ENCODE measurements around the gene BRPF1. TPM values are rescaled to one million over a fixed set of nuclear protein-coding genes. Genes with fewer than 3 reads are reported as not detected.

BRPF1 gene
- total and polyA plus RNA-seq, 2 donors from 2014 or later = 6.2 to 22.4 TPM

DNA sequence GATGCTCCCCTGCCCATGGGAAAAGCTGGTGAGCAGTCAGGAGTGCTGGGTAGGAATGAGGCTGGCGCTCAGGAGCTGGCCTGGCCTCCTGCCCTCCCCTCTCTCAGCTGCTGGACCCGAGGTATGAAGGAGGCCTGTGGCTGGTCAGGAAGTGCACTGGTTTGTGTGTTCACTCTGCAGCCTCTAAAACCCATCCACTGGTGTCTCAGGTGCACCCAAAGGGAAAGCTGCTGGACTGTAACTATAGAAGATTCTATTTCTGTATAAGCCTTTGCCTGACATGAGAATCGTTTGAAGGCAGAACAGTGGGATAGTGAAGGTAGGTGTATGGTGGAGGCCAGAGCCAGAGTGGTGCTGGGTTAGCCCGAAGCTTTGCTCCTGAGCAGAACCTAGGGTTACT is 33.6 kb upstream of the BRPF1 start:
- Histone ChIP-seq H3K36me3 (ENCODE audit: control insufficient read depth in 2 of 3, insufficient read depth in 3 of 3, low read length in 3 of 3) (peaks cover 0 to 47% (median 30%) of the 10 kb centered on the region in 3 donors), H3K27me3 (ENCODE audit: control insufficient read depth, insufficient read depth, low read length) (no peaks in the 10 kb centered on the region), H3K9ac (ENCODE audit: low read length in 3 of 3) (no peak overlapping the region), H3K27ac (ENCODE audit: low read depth in 2 of 2, low read length in 2 of 2) (no peak overlapping the region), H3K4me3 (ENCODE audit: low read length in 3 of 3) (no peak overlapping the region), H3K9me3 (ENCODE audit: control insufficient read depth in 2 of 3, insufficient read depth in 1 of 3, low read length in 3 of 3) (no peaks in the 10 kb centered on the region), H3K4me1 (ENCODE audit: control insufficient read depth in 2 of 3, insufficient read depth in 2 of 3, low read depth in 1 of 3, low read length in 3 of 3) (no peaks in the 10 kb centered on the region)
- TF ChIP-seq, protein P1, sequence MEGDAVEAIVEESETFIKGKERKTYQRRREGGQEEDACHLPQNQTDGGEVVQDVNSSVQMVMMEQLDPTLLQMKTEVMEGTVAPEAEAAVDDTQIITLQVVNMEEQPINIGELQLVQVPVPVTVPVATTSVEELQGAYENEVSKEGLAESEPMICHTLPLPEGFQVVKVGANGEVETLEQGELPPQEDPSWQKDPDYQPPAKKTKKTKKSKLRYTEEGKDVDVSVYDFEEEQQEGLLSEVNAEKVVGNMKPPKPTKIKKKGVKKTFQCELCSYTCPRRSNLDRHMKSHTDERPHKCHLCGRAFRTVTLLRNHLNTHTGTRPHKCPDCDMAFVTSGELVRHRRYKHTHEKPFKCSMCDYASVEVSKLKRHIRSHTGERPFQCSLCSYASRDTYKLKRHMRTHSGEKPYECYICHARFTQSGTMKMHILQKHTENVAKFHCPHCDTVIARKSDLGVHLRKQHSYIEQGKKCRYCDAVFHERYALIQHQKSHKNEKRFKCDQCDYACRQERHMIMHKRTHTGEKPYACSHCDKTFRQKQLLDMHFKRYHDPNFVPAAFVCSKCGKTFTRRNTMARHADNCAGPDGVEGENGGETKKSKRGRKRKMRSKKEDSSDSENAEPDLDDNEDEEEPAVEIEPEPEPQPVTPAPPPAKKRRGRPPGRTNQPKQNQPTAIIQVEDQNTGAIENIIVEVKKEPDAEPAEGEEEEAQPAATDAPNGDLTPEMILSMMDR (IDR thresholded peaks at IDR 0.05; ENCODE audit: borderline replicate concordance, extremely low read depth, insufficient read depth) = no peak
- intact Hi-C loops (cut with DNase I) = no loop called here
- DNase-seq = no peak
- FAIRE-seq = no peak

DNA sequence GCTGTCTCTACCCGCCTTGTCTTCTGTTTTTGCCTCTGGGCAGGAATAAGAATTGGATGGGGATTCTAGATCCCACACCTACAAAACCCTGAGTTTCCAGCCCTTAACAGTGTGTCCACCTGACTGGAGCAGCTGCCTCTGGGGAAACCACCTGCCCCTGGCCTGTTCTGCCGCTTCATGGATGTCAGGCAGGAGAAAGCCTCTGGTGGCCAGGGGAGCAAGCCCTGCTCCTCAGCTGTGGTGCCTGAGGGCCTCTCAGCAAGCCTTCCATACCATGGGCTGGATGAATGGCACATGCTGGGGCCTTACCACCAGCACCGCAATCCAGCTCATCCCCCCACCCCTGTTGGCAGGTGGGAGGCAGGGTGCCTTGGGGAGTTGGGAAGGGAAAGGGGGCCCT is 33.2 kb upstream of the BRPF1 start:
- Histone ChIP-seq H3K4me3 (ENCODE audit: low read length in 3 of 3) (no peak overlapping the region), H3K36me3 (ENCODE audit: control insufficient read depth in 2 of 3, insufficient read depth in 3 of 3, low read length in 3 of 3) (peaks cover 0 to 43% (median 26%) of the 10 kb centered on the region in 3 donors), H3K9me3 (ENCODE audit: control insufficient read depth in 2 of 3, insufficient read depth in 1 of 3, low read length in 3 of 3) (no peaks in the 10 kb centered on the region), H3K27ac (ENCODE audit: low read depth in 2 of 2, low read length in 2 of 2) (no peak overlapping the region), H3K27me3 (ENCODE audit: control insufficient read depth, insufficient read depth, low read length) (no peaks in the 10 kb centered on the region), H3K4me1 (ENCODE audit: control insufficient read depth in 2 of 3, insufficient read depth in 2 of 3, low read depth in 1 of 3, low read length in 3 of 3) (no peaks in the 10 kb centered on the region), H3K9ac (ENCODE audit: low read length in 3 of 3) (no peak overlapping the region)
- FAIRE-seq = no peak
- DNase-seq = peak in 1 of 5 donors; percentile 43
- TF ChIP-seq, protein P1 (IDR thresholded peaks at IDR 0.05; ENCODE audit: borderline replicate concordance, extremely low read depth, insufficient read depth) = no peak
- intact Hi-C loops (cut with DNase I) = no loop called here

DNA sequence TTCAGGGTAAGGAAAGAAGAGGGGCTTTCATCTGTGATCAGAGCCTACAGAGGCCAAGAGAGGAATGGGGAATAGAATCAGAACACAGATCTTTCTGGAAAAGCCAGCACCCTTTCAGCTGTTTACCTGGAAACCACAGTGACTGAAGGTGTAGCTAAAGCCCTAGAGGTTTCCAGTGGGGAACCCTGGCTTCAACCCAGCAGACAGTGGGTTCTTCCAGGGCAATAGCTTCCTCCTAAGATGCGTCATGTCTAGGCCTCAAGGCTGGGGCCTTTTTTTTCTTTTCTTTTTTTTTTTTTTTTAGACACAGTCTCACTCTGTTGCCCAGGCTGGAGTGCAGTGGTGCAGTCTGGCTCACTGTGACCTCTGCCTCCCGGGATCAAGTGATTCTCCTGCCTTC is 31.0 kb upstream of the BRPF1 start:
- Histone ChIP-seq H3K9ac (ENCODE audit: low read length in 3 of 3) (no peak overlapping the region), H3K36me3 (ENCODE audit: control insufficient read depth in 2 of 3, insufficient read depth in 3 of 3, low read length in 3 of 3) (peaks cover 0 to 29% (median 17%) of the 10 kb centered on the region in 3 donors), H3K27me3 (ENCODE audit: control insufficient read depth, insufficient read depth, low read length) (no peaks in the 10 kb centered on the region), H3K4me3 (ENCODE audit: low read length in 3 of 3) (no peak overlapping the region), H3K9me3 (ENCODE audit: control insufficient read depth in 2 of 3, insufficient read depth in 1 of 3, low read length in 3 of 3) (no peaks in the 10 kb centered on the region), H3K4me1 (ENCODE audit: control insufficient read depth in 2 of 3, insufficient read depth in 2 of 3, low read depth in 1 of 3, low read length in 3 of 3) (peaks cover 0 to 9% (median 0%) of the 10 kb centered on the region in 3 donors), H3K27ac (ENCODE audit: low read depth in 2 of 2, low read length in 2 of 2) (no peak overlapping the region)
- no peak for FAIRE-seq
- no peak for DNase-seq
- intact Hi-C loops (cut with DNase I) = no loop called here
- TF ChIP-seq, protein P1 (IDR thresholded peaks at IDR 0.05; ENCODE audit: borderline replicate concordance, extremely low read depth, insufficient read depth) = no peak

DNA sequence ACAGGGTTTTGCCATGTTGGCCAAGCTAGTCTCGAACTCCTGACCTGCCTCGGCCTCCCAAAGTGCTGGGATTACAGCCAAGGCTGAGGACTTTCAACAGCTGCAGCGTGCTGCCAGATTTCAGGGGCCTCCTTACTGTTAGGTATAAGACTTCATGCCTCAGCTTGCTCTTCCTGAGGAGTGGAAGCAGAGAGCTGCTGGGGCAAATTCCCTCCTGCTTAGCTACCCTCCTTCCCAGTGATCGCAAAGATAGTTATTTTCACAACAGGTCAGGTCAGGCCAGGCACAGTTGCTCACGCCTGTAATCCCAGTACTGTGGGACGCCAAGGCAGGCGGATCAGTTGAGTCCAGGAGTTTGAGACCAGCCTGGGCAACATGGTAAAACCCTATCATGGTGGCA is 30.5 kb upstream of the BRPF1 start:
- DNase-seq = peak in 1 of 5 donors; percentile 27
- peaks cover 0 to 24% (median 17%) of the 10 kb centered on the region in 3 donors for H3K36me3 ChIP-seq (ENCODE audit: control insufficient read depth in 2 of 3, insufficient read depth in 3 of 3, low read length in 3 of 3)
- H3K27ac ChIP-seq (ENCODE audit: low read depth in 2 of 2, low read length in 2 of 2) = no peak overlapping the region
- H3K9me3 ChIP-seq (ENCODE audit: control insufficient read depth in 2 of 3, insufficient read depth in 1 of 3, low read length in 3 of 3) = no peaks in the 10 kb centered on the region
- peaks cover 0 to 9% (median 0%) of the 10 kb centered on the region in 3 donors for H3K4me1 ChIP-seq (ENCODE audit: control insufficient read depth in 2 of 3, insufficient read depth in 2 of 3, low read depth in 1 of 3, low read length in 3 of 3)
- intact Hi-C loops (cut with DNase I) = no loop called here
- H3K4me3 ChIP-seq (ENCODE audit: low read length in 3 of 3) = no peak overlapping the region
- H3K27me3 ChIP-seq (ENCODE audit: control insufficient read depth, insufficient read depth, low read length) = no peaks in the 10 kb centered on the region
- TF ChIP-seq, protein P1 (IDR thresholded peaks at IDR 0.05; ENCODE audit: borderline replicate concordance, extremely low read depth, insufficient read depth) = no peak
- FAIRE-seq = no peak
- no peak overlapping the region for H3K9ac ChIP-seq (ENCODE audit: low read length in 3 of 3)

Data from kidney (tissue), 14 donors.